HG02571 (cell line): Measurements from ENCODE around the gene GLI2.

ENCODE experiments used
- ATAC-seq: cut with Tn5 transposase; IDR thresholded peaks from one replicate; pipeline ENCODE4 v1.9.1; 2021; ENCODE audit warnings: mild to moderate bottlenecking, moderate library complexity; ENCODE audit not compliant: unreplicated experiment

GLI2 gene

GRCh38 chr2:120736624-120737339 is 1.1 kb downstream of the GLI2 start:
- ATAC-seq: no peak

DNA sequence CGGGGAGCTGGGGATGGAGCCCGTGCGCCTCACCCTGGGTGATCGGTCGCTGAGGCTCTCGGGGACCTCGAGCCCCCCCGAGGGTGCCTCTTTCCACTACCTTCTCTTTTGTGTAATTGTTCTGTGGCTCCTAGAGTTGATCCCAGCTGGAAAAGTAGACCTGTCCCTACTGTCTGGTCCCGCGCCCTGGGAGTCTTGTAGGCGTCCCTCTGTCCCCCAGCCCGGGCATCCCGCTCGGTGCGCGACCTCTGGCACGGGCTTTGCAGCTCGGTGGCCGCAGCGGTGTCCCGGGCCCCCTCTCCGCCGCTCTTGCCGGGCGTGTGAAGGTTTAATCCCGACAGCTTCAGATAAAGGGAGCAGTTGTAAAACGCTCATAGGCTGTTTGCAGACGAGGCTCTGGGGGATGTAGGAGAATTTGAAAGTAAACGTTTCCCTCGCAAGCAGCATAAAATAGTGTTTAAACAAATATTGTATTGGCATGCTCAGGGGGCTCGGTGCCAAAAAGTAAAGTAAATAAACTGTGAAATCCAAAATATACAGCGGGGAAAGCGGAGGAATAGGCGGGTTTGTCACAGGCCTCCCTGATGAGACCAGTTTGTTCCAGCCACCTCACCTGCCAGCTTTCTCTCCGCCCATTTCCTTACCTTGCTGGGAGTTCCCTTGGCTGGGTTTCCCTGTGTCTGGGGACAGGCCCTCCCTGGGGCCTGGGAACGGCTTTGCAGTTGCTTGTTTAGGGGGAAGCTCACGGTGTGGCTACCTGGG is 1.9 kb downstream of the GLI2 start:
- ATAC-seq: no peak

- no peak for ATAC-seq
These were observed 2.4 kb downstream of the GLI2 start for GRCh38 chr2:120738117-120738516.

DNA sequence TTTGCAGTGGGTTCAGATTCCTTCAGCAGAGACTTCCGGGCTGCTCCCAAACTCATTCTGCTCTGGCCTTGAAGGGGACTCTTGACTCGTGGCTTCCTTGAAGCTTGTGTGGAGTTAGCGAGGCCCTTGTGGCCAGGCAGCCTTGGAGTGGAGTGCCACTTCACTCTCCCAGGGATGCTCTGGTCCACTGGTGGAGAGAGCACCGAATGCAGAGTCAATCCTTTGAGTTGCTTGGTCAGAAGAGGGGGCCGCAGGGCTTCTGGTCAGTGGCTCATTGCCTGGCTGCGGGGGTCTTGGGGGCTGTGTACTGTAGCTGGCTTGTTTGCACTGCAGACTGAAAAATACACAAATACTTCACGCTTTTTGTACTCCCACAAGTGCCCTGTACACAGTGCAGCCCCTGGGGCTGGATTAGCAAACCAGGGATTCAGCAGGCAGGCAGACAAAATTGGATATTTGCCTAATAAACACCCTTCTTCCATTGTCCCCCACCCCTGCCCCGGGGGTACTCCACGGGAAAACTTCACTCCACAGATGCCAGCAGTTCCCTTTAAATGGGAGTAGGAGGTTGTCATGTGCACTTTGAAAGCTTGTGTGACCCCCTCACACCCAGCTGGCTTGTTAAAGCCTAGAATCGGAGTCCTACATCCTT is 3.2 kb downstream of the GLI2 start:
- ATAC-seq: no peak

GRCh38 chr2:120739438-120740090 is 3.9 kb downstream of the GLI2 start:
- ATAC-seq: no peak

DNA sequence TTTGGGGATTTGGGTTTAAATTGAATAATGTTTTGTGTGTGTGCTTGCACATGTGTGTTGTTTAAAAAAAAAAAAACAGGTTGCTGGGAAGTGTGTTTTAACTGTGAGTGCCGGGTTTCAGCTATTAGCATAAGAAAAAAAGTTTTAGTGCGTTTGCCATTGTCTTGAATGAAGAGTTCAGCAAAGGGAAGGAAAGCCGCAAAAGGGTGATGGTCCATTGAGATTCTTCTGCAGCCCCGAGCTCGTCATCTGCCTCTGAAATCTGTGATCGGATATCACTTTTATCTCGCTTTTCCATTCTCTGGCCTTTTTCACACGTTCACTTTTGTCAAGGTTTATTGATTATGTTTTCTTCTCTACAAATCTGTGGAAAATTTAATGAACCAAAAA is 4.7 kb downstream of the GLI2 start:
- ATAC-seq: no peak

GRCh38 chr2:120740765-120741524 is 5.3 kb downstream of the GLI2 start:
- no peak for ATAC-seq

DNA sequence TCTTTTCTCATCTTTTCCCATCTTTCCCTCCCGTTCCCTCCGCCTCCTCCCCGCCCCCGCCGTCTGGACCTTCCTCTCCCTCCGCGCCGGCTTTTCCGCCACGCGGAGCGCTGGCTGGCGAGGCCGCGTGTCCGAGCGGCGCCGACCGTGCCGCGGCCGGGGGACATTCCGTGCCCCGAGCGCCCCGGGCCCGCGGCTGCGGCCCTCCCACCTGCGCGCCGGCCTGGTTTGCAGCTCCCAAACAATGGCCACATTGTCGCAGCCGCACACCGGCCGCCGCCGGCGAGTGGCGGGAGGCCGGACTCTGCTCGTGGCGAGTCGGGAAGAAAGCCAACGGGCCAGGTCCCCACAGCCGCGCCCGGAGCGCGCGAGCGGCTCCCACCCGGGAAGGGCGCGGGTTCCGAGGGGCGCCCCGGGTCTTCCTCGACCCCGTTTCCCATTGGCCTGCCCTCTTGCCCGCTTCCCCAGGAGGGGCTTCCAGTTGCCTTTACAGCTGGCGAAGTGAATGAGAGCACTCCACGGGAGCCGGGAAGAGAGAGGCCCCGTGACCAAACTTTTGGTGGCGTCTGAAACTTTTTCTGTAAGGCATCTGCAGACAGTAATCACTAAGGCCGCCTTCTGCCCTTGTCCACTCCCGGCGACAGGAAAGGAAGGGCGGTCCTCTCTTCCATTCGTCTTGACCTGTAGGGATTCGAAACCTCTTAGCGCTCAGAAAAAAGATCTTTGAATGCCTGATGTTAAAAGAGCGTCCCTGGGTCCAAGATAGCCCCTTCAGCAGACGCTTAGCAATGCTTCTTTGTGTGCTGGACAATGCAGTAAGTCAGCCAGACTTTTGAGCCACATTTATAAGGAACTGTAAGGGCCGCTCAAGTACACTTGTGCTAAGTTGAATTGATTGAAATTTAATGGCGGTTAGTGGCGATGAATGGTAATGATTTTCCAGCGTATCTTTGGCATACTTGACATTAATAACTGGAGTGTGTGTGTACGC is 6.2 kb downstream of the GLI2 start:
- no peak for ATAC-seq

DNA sequence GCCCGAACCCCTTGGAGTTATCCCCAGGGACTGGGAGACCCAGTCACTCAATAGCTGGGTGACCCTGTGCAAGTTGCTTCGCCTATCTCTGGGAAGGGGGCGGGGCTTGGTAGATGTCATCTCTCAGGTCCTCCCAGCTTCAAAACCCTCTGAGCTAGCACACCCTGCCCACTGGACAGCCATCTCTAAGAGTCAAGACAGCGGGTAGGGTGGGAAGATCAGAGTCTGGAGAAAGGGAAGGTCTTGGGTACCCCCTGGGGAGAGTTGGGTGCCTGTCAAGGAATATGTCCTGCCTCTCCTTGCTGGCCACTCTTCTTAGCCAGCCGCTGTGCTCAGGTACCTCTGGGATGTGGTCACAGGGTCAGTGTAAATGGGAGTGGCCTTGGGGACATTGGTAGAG is 8.0 kb downstream of the GLI2 start:
- ATAC-seq: no peak

GRCh38 chr2:120744817-120745216 is 9.1 kb downstream of the GLI2 start:
- no peak for ATAC-seq

GRCh38 chr2:120745420-120746111 is 9.9 kb downstream of the GLI2 start:
- ATAC-seq: no peak

GRCh38 chr2:120746144-120746543 is 10.5 kb downstream of the GLI2 start:
- no peak for ATAC-seq

- ATAC-seq: no peak
These were observed 11.6 kb downstream of the GLI2 start for GRCh38 chr2:120747281-120747680.

GRCh38 chr2:120747706-120748105 is 12.0 kb downstream of the GLI2 start:
- no peak for ATAC-seq

- ATAC-seq: no peak
These were observed 12.6 kb downstream of the GLI2 start for GRCh38 chr2:120748310-120748709.

DNA sequence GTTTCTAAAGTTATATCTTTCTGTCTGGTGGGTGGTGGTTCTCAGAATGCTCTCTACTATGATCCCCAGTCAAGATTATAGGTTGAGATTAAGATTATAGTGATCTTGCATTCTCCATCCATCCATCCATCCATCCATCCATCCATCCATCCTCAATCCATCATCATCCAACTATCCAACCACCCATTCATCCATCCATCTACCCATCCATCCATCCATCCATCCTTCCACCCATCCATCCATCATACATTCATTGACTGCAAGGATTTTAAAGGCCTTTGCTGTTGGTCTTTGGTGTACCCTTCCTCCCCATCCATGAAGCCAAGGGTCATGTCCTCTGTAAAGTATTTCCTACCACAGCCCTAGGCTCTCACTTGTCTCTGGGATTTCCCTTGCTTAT is 13.1 kb downstream of the GLI2 start:
- ATAC-seq: no peak

DNA sequence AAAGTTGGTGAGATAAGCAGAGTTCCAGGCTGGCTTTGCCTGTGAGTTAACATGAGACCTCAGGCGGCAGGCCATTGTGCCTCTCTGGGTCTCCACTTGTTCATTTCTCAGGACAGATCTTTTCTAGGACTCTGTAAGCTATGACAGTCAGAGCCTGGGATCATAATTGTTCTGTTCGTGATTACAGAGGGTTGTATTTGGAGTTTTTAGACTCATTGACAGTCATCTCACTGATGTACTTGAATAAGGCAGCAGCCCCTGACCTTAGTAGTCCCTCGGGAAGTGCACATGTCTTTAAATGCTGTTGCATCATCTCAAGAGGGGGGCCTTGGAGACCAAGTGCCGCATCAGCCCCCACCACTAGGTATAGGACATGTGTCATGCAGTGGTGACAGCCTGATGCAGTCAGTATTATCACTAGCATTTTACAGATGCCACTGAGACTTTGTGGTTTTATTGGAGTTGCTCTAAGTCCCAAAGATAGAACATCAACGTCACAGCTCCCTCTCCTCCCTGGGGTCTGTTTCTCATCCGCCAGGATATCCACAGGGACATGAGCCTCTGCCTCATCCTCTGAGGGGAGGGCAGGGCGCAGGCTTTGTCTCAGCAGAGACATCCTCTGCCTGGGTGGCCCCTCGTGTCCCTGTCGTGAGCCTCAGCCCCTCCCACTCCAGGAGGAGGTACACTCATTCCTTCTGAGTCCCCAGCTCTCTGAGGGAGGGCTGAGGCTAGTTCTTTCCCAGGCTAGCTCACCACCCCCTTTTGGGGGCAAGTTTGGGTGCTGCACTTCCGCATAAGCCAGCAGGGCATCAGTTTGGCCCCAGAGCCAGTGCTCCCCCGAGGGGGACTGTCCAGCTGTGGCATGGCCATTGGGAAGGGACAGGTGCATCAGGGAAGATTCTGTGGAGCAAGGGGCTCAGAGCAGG is 14.1 kb downstream of the GLI2 start:
- no peak for ATAC-seq
